GM20000 (cell line): ENCODE results near the gene PCIF1.
"Not testable (repeated sequence)": the region's sequence is repeated elsewhere in the genome, so short reads cannot be mapped to it uniquely, and the experiment has no call there.

ENCODE experiments used
- DNase-seq: peaks from one replicate; pipeline ENCODE4 v3.0.0; 2012; ENCODE audit warnings: low spot score
- CTCF ChIP-seq: IDR thresholded peaks from 2 replicates; pipeline ENCODE4 v1.5.1; 2012; ENCODE audit warnings: mild to moderate bottlenecking, control low read depth; ENCODE audit errors: extremely low read depth, missing control alignments

PCIF1 gene

GRCh38 chr20:45993197-45993951 is 58.9 kb downstream of the PCIF1 start:
- no peak for DNase-seq
- TF ChIP-seq CTCF: no peak

GRCh38 chr20:45994761-45995493 is 60.4 kb downstream of the PCIF1 start:
- no peak for TF ChIP-seq CTCF
- DNase-seq: no peak

- DNase-seq: not testable (repeated sequence)
Measured at GRCh38 chr20:45995495-45996097, 61.1 kb downstream of the PCIF1 start.

- no peak for TF ChIP-seq CTCF
- no peak for DNase-seq
Measured at GRCh38 chr20:45997187-45997586, 62.7 kb downstream of the PCIF1 start.
